Right hindlimb (tissue), 1 donor: Measurements from ENCODE around the gene POP7.

ENCODE experiments used
- DNase-seq: peaks from one replicate; pipeline ENCODE4 v3.0.0-alpha.2; 2018

POP7 gene

GRCh38 chr7:100679129-100679926 lies 26.6 kb upstream of the POP7 start:
- no peak for DNase-seq

- DNase-seq = peak; percentile 24
Observed at GRCh38 chr7:100679927-100680575, 25.9 kb upstream of the POP7 start.

- DNase-seq = peak; percentile 38
Observed at GRCh38 chr7:100680576-100681271, 25.2 kb upstream of the POP7 start.

GRCh38 chr7:100681491-100682227 lies 24.3 kb upstream of the POP7 start:
- peak; percentile 21 for DNase-seq

- peak; percentile 30 for DNase-seq
Observed at GRCh38 chr7:100682228-100682741, 23.6 kb upstream of the POP7 start.

- DNase-seq = no peak
Observed at GRCh38 chr7:100682991-100683658, 22.8 kb upstream of the POP7 start.

- no peak for DNase-seq
Observed at GRCh38 chr7:100683659-100684533, 22.0 kb upstream of the POP7 start.

GRCh38 chr7:100684534-100685042 lies 21.3 kb upstream of the POP7 start:
- DNase-seq = no peak

- no peak for DNase-seq
Observed at GRCh38 chr7:100685049-100685605, 20.8 kb upstream of the POP7 start.

GRCh38 chr7:100685631-100686145 lies 20.2 kb upstream of the POP7 start:
- no peak for DNase-seq

- DNase-seq = no peak
Observed at GRCh38 chr7:100686201-100686821, 19.6 kb upstream of the POP7 start.

GRCh38 chr7:100686822-100687211 lies 19.1 kb upstream of the POP7 start:
- DNase-seq = no peak

GRCh38 chr7:100687261-100687660 lies 18.7 kb upstream of the POP7 start:
- DNase-seq = no peak

- DNase-seq = no peak
Observed at GRCh38 chr7:100687751-100688300, 18.1 kb upstream of the POP7 start.

- no peak for DNase-seq
Observed at GRCh38 chr7:100688326-100688860, 17.5 kb upstream of the POP7 start.

GRCh38 chr7:100689230-100690135 lies 16.4 kb upstream of the POP7 start:
- DNase-seq = peak; percentile 21

- DNase-seq = peak; percentile 82
Observed at GRCh38 chr7:100691676-100692577, 14.0 kb upstream of the POP7 start.
